ENCODE measurements around the gene ETFA.

ETFA gene

DNA sequence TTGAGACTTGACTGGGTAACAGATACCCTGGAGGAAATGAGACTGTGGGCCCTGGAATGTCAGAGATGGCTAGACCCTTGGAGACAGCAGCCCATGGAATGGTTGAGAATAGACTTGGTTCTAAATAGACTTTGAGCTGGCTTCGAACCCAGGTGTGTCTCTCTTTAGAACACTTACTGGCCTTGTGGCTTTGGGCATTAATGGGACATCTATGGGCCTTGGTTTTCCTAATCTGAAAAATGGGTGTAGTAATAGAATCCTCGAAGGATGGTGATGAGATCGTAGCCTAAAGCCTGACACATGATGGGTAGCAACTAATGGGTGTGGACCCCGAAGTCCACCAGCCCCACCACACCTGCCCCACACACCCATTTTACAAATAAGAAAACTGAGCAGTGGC is 132.2 kb downstream of the ETFA start:
- peaks cover 0 to 23% (median 12%) of the 10 kb centered on the region in 4 donors for H3K4me1 ChIP-seq
- no peak for DNase-seq
- intact Hi-C loops (cut with DNase I; ENCODE audit: low total_unique reads), result no loop called here
- H3K36me3 ChIP-seq, result no peaks in the 10 kb centered on the region
- no peak overlapping the region for H3K4me3 ChIP-seq
- no peak overlapping the region for H3K27ac ChIP-seq
- H3K27me3 ChIP-seq, result peaks cover 0 to 32% of the 10 kb centered on the region in 2 donors
- TF ChIP-seq, protein P1, sequence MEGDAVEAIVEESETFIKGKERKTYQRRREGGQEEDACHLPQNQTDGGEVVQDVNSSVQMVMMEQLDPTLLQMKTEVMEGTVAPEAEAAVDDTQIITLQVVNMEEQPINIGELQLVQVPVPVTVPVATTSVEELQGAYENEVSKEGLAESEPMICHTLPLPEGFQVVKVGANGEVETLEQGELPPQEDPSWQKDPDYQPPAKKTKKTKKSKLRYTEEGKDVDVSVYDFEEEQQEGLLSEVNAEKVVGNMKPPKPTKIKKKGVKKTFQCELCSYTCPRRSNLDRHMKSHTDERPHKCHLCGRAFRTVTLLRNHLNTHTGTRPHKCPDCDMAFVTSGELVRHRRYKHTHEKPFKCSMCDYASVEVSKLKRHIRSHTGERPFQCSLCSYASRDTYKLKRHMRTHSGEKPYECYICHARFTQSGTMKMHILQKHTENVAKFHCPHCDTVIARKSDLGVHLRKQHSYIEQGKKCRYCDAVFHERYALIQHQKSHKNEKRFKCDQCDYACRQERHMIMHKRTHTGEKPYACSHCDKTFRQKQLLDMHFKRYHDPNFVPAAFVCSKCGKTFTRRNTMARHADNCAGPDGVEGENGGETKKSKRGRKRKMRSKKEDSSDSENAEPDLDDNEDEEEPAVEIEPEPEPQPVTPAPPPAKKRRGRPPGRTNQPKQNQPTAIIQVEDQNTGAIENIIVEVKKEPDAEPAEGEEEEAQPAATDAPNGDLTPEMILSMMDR (IDR thresholded peaks at IDR 0.05), result no peak
- H3K9me3 ChIP-seq, result no peaks in the 10 kb centered on the region

DNA sequence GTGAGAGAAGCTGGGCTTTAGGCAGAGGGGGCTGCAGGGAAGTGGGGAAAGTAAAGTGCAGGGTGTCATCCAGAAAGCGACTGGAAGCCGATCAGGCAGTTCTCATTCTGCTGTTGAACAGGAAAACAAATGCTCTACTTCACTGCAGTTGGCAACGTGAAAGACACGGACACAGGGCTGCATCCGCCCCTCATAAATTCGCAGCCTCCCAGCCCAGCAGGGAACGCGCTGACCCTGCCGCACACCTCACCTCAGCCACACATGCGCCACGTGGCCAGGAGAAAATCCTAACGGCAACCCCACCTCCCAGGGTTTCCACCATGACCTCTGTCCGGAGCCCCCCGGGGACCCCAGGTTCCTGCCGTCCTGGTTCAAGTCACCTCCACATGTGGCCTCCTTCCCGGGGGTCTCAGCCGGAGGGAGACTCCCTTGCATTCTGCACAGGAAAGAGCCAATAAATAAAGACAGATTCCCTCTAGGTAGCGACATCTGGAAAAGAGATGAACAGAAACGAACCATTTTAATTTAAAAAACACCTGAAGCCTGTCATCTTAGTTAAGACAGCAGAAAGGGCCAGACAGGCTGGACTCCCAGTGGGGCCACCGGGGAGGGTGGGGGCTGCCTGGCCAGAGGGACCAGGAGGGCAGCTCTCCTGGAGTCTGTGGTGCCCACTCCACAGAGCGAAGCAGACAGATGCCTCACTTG is 132.8 kb downstream of the ETFA start:
- DNase-seq, result no peak
- H3K9me3 ChIP-seq, result no peaks in the 10 kb centered on the region
- no peak overlapping the region for H3K4me3 ChIP-seq
- no peaks in the 10 kb centered on the region for H3K36me3 ChIP-seq
- TF ChIP-seq, protein P1 (IDR thresholded peaks at IDR 0.05), result no peak
- H3K27me3 ChIP-seq, result peaks cover 0 to 32% of the 10 kb centered on the region in 2 donors
- peaks cover 0 to 23% (median 12%) of the 10 kb centered on the region in 4 donors for H3K4me1 ChIP-seq
- intact Hi-C loops (cut with DNase I; ENCODE audit: low total_unique reads), result no loop called here
- H3K27ac ChIP-seq, result peak overlapping the region in 1 of 2 donors; percentile 3

DNA sequence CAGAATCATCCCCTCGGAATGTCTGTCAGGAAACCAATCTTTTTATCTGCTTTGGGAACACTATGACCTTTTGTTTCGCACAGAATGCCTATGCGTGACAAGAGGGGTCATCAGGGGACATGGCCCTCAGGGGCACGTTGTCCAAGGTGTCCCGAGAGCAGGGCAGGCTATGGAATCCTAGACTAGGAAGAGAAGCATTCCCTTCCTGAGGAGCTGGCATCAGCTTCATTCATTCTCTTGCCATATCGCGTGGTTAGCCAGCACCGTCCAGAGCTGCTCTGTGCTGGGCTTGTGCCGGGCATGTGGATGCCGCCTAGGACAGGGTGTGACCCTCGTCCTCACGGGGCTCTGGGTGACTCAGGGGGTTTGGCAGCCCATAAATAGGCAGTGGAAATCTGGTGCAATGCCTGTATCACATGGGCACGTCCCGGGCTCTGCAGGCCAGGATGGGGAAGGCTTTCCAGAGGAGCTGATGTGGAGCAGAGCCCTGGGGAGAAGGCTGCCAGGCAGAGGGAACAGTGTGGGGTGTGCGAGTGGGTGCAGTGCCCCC is 133.7 kb downstream of the ETFA start:
- DNase-seq, result peak; percentile 65 to 93
- Histone ChIP-seq H3K4me1 (peaks cover 0 to 23% (median 12%) of the 10 kb centered on the region in 4 donors), H3K36me3 (no peaks in the 10 kb centered on the region), H3K27me3 (peaks cover 0 to 32% of the 10 kb centered on the region in 2 donors), H3K9me3 (no peaks in the 10 kb centered on the region), H3K4me3 (no peak overlapping the region), H3K27ac (peak overlapping the region in 1 of 2 donors; percentile 3)
- TF ChIP-seq, protein P1 (IDR thresholded peaks at IDR 0.05), result no peak
- intact Hi-C loops (cut with DNase I; ENCODE audit: low total_unique reads), result no loop called here

DNA sequence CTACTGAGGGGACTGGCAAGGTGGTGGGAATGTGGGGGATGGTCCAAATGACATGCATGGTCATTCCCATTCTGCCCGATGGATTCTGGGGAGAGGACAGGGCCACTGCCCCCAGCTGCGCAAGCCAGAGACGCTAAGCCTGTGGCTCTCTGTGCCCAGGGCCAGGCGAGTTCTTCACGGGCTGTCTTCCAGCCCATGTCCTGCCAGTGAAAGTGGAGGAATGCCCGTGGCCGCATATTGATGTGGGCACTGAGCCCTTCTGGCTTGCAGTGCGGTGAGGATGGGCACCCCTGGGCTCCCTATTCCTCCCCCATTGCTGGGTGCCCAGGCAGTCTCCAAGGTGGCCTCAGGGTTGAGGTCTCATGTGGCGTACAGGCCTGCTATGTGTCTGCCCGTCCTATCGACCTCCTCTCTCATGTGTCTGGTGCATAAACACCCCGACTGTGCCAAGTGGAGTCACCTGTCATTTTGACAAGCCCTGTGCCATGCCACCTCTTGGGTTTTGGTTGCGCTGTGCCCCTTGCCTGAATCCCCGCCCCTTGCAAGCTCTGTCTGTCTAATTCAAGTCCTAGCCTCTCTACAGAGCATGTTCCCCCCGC is 134.7 kb downstream of the ETFA start:
- Histone ChIP-seq H3K9me3 (no peaks in the 10 kb centered on the region), H3K4me1 (peaks cover 0 to 23% (median 12%) of the 10 kb centered on the region in 4 donors), H3K4me3 (no peak overlapping the region), H3K36me3 (no peaks in the 10 kb centered on the region), H3K27ac (no peak overlapping the region), H3K27me3 (peaks cover 0 to 27% of the 10 kb centered on the region in 2 donors)
- no peak for DNase-seq
- TF ChIP-seq, protein P1 (IDR thresholded peaks at IDR 0.05), result no peak
- intact Hi-C loops (cut with DNase I; ENCODE audit: low total_unique reads), result no loop called here

DNA sequence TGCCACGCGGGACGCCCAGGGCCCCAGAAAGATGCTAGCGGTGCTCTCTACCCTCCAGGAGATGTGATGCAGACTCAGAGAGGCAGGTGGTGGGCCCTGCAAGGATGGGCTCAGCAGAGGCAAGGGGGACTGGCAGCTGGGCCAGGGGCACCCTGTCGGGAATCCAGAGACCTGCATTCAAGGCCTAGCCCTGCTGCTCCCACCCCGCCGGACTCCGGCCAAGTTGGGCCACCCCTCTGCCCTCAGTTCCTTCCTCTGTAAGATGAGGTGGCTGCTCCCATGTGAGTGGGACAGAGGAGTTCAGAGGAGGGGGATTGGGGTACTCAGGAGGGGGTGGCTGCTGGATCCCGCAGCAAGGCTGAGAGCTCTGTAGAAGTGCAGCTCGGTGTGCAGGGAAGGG is 135.2 kb downstream of the ETFA start:
- Histone ChIP-seq H3K36me3 (no peaks in the 10 kb centered on the region), H3K27me3 (peaks cover 0 to 22% of the 10 kb centered on the region in 2 donors), H3K27ac (no peak overlapping the region), H3K4me1 (peaks cover 0 to 23% (median 12%) of the 10 kb centered on the region in 4 donors), H3K9me3 (no peaks in the 10 kb centered on the region), H3K4me3 (no peak overlapping the region)
- intact Hi-C loops (cut with DNase I; ENCODE audit: low total_unique reads), result no loop called here
- TF ChIP-seq, protein P1 (IDR thresholded peaks at IDR 0.05), result no peak
- DNase-seq, result no peak
